ENCODE data around the gene COPS9. TPM values are rescaled to one million over a fixed set of nuclear protein-coding genes. Genes with fewer than 3 reads are reported as not detected.

COPS9 gene
- total RNA-seq, 1 experiment from 2014 or later = 221 TPM

DNA sequence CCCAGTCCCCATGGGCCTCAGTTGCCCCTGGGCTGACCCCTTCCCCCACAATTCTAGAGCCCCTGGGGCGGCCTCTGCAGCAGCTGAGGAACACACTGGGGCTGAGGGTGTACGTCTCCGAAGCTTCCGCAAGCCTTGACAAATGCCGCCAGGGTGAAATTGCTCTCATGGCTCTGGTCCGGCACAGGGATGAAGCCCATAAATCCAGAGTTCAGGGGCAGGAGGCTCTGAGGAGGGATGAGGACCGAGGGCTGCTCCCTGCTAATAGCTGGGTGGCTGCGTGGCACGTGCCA is 31.4 kb upstream of the COPS9 start:
- no peak for DNase-seq (ENCODE audit: low spot score)
- in situ Hi-C loops (cut with HindIII; ENCODE audit: low sequenced_read_pairs) = no loop called here

GRCh38 chr2:240166761-240167587 is 30.9 kb upstream of the COPS9 start:
- no peak for DNase-seq (ENCODE audit: low spot score)

GRCh38 chr2:240166191-240166590 is 30.1 kb upstream of the COPS9 start:
- in situ Hi-C loops (cut with HindIII; ENCODE audit: low sequenced_read_pairs) = no loop called here

More at GRCh38 chr2:240166761-240167587, 30.9 kb upstream of the COPS9 start:
- in situ Hi-C loops (cut with HindIII; ENCODE audit: low sequenced_read_pairs) = no loop called here

GRCh38 chr2:240165661-240166060 is 29.6 kb upstream of the COPS9 start:
- no peak for DNase-seq (ENCODE audit: low spot score)
- in situ Hi-C loops (cut with HindIII; ENCODE audit: low sequenced_read_pairs) = no loop called here

More at GRCh38 chr2:240166191-240166590, 30.1 kb upstream of the COPS9 start:
- no peak for DNase-seq (ENCODE audit: low spot score)

- no peak for DNase-seq (ENCODE audit: low spot score)
- in situ Hi-C loops (cut with HindIII; ENCODE audit: low sequenced_read_pairs) = no loop called here
These were observed 28.9 kb upstream of the COPS9 start for GRCh38 chr2:240165034-240165433.

DNA sequence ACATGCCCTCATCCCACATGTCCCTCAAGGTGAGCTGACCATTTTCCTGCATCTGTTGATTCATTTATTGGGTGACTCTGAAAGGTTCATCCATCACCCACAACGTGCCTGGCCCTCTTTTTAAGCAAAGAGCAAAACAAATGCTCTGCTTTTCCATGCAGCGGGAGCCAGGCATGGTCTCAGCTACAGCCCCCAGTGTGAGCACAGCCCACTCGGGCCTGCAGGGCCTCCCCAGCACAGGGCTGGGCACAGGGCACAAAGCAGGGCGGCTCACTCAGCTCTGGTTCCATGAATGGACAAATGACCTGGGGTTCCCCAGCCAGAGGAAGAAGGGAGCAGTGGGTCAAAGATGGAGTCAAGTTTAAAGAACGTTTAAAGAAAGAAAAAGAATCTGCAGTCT is 28.5 kb upstream of the COPS9 start:
- no peak for DNase-seq (ENCODE audit: low spot score)
- in situ Hi-C loops (cut with HindIII; ENCODE audit: low sequenced_read_pairs) = no loop called here

DNA sequence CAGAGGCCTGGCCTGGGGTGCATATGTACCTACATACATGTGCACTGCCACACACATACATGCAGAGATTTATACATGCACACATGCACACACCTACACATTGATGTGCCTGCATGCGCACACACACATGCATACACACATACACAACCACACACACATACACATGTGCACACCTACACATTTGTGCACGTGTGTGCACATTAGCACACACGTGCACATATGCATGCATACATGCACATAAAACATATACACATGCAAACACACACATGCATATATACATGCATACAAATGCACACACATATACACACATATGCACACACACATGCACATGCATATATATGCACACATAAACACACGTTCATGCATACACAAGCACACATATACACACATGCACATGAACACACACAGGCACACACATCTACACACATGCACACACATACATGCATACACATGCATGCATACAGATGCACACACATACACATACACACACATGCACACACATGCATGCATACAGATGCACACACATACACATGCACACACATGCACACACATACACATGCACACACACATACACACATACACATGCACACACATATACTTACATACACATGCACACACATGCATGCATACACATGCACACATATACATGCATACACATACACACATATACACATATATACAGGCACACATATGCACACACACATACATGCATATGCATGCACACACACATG is 27.9 kb upstream of the COPS9 start:
- in situ Hi-C loops (cut with HindIII; ENCODE audit: low sequenced_read_pairs) = no loop called here
- no peak for DNase-seq (ENCODE audit: low spot score)

DNA sequence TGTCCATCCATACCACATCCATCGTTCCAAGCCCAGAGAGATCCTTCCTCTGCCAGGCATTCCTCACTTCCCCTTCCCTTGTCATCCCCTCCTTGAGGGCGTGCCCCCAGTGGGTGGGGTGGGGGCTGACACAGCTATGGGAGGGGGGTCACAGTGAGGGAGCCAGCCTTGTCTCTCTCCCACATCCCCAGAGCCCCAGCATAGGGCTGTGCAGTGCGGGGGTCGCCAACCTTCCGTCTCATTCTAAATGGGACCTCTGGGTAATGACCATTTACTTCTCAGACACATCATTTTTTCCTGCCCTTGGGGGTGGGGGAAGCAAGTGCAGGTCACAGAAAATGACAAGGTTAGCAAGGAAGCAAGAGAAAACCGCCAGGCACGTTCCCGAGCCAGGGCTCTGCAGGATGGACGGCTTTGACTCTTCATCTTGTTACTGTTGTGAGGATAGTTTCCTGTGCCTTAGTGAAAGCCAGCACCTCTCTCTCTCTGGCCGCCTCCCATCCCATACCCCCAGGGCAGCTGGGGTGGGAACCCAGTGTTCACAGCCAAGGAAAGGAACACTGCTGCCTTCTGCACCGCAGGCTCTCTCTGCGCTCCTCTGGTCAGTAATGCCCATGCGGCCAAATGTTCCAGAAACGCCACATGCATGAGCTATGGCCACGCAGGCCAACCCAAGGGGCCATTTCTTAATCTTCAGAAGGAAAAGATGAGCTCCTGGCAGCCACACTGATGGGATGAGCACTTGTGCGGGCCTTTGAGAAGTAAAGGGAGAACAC is 27.0 kb upstream of the COPS9 start:
- in situ Hi-C loops (cut with HindIII; ENCODE audit: low sequenced_read_pairs) = no loop called here
- DNase-seq (ENCODE audit: low spot score) = no peak

DNA sequence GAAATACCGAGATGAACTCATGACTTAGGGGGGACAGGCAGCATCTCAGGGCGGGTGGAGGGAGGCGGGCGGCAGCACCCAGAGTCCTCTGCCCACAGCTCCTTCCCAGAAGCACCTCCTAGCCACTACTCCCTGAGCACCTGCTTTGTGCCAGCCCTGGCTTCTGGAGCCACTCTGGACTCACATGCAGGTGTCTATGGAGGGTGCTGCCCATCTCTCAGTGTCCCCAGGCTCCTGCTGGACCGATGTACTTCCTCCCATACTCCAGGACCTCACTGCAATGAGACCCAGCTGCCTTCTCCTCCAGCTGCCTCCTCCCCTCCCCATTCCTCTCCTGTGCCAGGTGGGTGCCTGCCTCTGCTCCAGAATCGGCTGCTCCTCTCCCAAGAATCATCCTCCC is 26.4 kb upstream of the COPS9 start:
- DNase-seq (ENCODE audit: low spot score) = no peak
- in situ Hi-C loops (cut with HindIII; ENCODE audit: low sequenced_read_pairs) = no loop called here

DNA sequence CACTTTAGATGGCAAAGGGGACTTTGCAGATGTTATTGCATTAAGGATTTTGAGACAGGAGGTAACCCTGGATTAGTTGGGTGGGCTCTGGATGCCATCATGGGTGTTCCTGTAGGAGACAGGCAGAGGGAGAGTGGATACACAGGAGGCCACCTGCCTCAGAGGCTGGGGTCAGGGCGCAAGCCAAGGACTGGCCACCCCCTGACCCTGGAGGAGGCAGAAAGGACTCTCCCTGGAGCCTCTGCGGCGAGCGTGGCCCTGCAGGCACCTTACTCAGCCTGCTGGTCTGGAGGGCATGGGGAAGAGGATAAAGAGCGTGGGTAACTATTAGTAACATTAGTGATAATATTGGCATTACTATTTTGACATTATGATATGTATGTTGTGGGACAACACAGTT is 25.9 kb upstream of the COPS9 start:
- DNase-seq (ENCODE audit: low spot score) = no peak
- in situ Hi-C loops (cut with HindIII; ENCODE audit: low sequenced_read_pairs) = no loop called here

- no peak for DNase-seq (ENCODE audit: low spot score)
- in situ Hi-C loops (cut with HindIII; ENCODE audit: low sequenced_read_pairs) = no loop called here
These were observed 25.1 kb upstream of the COPS9 start for GRCh38 chr2:240161087-240161750.

GRCh38 chr2:240160291-240161086 is 24.4 kb upstream of the COPS9 start:
- in situ Hi-C loops (cut with HindIII; ENCODE audit: low sequenced_read_pairs) = no loop called here
- no peak for DNase-seq (ENCODE audit: low spot score)

DNA sequence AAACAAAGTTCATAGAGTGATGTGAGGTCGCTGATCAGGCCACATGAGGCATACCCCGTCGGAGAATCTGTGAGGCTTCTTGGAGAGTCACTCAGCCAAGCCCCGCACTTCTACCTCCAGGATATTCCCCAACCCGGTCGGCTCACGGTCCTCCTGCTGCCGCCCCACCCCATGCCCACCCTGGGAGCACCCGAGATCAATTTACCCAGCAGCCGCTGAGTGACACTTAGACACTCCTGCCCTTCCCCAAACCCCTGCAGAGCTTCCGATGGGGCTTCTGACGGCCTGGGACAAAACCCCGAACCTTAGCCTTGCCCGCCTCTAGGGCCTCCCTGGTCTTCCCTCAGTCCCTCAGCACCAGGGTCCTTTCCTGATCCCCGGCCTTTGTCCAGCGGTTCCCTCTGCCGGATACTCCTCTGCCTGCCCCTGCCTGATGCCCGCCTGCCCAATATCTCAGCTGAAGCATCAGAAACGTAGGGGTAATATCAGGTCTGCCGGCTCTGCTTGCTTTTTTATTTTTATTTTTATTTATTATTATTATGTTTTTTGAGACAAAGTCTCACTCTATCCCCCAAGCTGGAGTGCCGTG is 23.2 kb upstream of the COPS9 start:
- in situ Hi-C loops (cut with HindIII; ENCODE audit: low sequenced_read_pairs) = no loop called here
- no peak for DNase-seq (ENCODE audit: low spot score)

- in situ Hi-C loops (cut with HindIII; ENCODE audit: low sequenced_read_pairs) = no loop called here
- no peak for DNase-seq (ENCODE audit: low spot score)
These were observed 21.0 kb upstream of the COPS9 start for GRCh38 chr2:240157147-240157470.

GRCh38 chr2:240156435-240157146 is 20.5 kb upstream of the COPS9 start:
- DNase-seq (ENCODE audit: low spot score) = no peak
- in situ Hi-C loops (cut with HindIII; ENCODE audit: low sequenced_read_pairs) = no loop called here

DNA sequence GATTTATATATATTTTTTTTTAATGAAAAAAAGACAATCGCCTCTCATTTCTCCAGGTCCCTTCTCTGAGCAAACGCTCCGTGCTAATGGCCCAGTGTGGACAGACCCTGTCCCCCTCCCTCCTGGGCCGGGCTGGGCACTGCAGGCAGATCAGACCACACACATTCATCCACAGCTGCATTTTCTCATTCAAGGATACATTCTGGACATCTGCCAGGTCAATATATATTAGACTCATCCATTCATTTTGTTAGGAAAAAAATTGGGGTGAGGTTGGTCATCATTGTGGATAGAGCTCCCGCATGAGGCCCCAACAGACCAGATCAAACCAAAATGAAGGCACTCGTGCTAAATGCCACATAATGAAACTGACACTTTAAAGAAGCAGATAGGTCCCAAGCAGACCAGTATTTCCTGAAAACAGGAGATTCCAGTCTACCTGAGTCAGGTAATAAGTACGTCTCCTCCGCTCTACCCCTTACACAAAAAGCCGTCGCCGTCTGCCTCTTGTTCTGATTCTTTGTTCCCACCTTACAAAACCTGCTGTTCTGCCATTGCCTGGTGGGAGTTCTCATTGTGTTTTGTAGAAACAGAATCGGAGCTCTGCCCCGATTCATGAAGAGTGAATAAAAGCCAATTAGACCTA is 19.8 kb upstream of the COPS9 start:
- in situ Hi-C loops (cut with HindIII; ENCODE audit: low sequenced_read_pairs) = no loop called here
- DNase-seq (ENCODE audit: low spot score) = no peak

GRCh38 chr2:240155048-240155744 is 19.1 kb upstream of the COPS9 start:
- in situ Hi-C loops (cut with HindIII; ENCODE audit: low sequenced_read_pairs) = no loop called here
- DNase-seq (ENCODE audit: low spot score) = no peak

Measured in G401 (cell line).